ENCODE measurements around the gene SMIM7.

- TF ChIP-seq POLR2AphosphoS5 (IDR thresholded peaks at IDR 0.05; ENCODE audit: low read depth, low read length) (no peak), TAF1 (IDR thresholded peaks at IDR 0.05; ENCODE audit: borderline replicate concordance, low read depth, low read length) (no peak)
These were observed 14.8 kb downstream of the SMIM7 start for GRCh38 chr19:16645140-16645539.

Data from GM12892 (cell line).